Right lobe of liver (tissue), 4 donors: ENCODE data around the gene TGFBR3.

Experiments
- CTCF ChIP-seq, 4 donors: fragments of 200-600 bp in 3 of 4; fragments of 450-650 bp in 1 of 4; IDR thresholded peaks; one replicate each; pipeline versions ENCODE4 v1.5.1 to v1.8.0; 2016 to 2022; ENCODE audit warnings: antibody characterized with exemption in 4 of 4, mild to moderate bottlenecking in 2 of 4
- POLR2A ChIP-seq: fragments of 450-650 bp; IDR thresholded peaks from one replicate; pipeline ENCODE4 v1.6.1; 2017; ENCODE audit warnings: antibody characterized with exemption, mild to moderate bottlenecking
- donor health status: DM: no; HTN: no; CAD: no.
- donor health status: DM: no; HTN: no; CAD: no.
- donor health status: DM: no; HTN: yes; CAD: no.

DNA sequence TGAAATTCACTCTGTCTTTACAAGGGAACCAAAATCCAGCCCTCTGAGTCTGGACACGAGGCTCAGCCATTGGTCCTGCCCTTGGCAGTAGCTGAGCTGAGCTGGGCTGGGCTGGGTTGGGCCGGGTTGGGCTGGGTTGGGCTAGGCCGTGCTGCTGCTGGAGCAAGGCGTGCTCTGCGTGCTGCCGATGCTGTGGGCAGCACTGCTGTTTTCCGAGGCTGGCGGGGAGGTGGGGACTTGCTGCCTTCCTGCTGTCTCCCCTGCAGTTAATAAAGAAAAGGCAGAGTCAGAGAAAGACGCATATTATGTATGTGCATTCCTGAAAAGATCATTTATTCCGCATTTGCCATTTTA is 202.4 kb downstream of the TGFBR3 start:
- TF ChIP-seq POLR2A (no peak), CTCF (IDR thresholded peaks at IDR 0.05) (no peak)
